Ovary (tissue), 3 donors: Measurements from ENCODE around the gene JAK1.

ENCODE experiments used
- EP300 ChIP-seq: sonication (generic); formaldehyde crosslinking; IDR thresholded peaks from one replicate; pipeline ENCODE4 v1.6.1; 2017; ENCODE audit warnings: antibody characterized with exemption
- TF ChIP-seq, protein P1 (sequence below), 3 donors: fragments of 450-650 bp in 2 of 3; fragments of 200-600 bp in 1 of 3; IDR thresholded peaks; one replicate each; pipeline versions ENCODE4 v1.5.1 to v1.8.0; 2016 to 2022; ENCODE audit warnings: antibody characterized with exemption in 3 of 3, mild to moderate bottlenecking in 1 of 3
- donor health status: DM: no; HTN: no; CAD: no.

DNA sequence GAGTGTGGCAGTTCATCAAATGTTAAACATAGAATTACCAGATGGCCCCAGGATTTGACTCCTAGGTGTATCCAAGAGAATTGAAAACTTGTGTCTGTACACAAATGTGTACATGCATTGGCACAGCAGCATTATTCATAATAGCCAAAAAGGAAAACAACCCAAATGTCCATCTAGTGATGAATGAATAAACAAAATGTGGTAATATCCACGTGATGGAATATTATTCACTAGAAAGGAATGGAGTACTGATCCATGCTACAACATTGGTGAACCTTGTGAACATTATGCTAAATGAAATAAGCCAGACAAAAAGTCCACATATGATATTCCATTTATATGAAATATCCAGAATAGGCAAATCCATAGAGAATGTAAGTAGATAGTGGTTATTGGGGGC, 143.7 kb downstream of the JAK1 start:
- TF ChIP-seq, protein P1, sequence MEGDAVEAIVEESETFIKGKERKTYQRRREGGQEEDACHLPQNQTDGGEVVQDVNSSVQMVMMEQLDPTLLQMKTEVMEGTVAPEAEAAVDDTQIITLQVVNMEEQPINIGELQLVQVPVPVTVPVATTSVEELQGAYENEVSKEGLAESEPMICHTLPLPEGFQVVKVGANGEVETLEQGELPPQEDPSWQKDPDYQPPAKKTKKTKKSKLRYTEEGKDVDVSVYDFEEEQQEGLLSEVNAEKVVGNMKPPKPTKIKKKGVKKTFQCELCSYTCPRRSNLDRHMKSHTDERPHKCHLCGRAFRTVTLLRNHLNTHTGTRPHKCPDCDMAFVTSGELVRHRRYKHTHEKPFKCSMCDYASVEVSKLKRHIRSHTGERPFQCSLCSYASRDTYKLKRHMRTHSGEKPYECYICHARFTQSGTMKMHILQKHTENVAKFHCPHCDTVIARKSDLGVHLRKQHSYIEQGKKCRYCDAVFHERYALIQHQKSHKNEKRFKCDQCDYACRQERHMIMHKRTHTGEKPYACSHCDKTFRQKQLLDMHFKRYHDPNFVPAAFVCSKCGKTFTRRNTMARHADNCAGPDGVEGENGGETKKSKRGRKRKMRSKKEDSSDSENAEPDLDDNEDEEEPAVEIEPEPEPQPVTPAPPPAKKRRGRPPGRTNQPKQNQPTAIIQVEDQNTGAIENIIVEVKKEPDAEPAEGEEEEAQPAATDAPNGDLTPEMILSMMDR (IDR thresholded peaks at IDR 0.05): no peak
- no peak for TF ChIP-seq EP300
